HK-2 (cell line): ENCODE measurements around the gene KDM3B.

Experiments
- DNase-seq: peaks from one replicate; pipeline ENCODE4 v3.0.0-alpha.2; 2018; ENCODE audit not compliant: unreplicated experiment

KDM3B gene

GRCh38 chr5:138346889-138347288 lies 5.6 kb upstream of the KDM3B start:
- no peak for DNase-seq

- DNase-seq: no peak
These were observed 2.5 kb upstream of the KDM3B start for GRCh38 chr5:138349852-138350562.

GRCh38 chr5:138350563-138350890 lies 2.0 kb upstream of the KDM3B start:
- no peak for DNase-seq

- DNase-seq: no peak
These were observed 1.4 kb upstream of the KDM3B start for GRCh38 chr5:138351056-138351455.

GRCh38 chr5:138351517-138351916 lies 968 bp upstream of the KDM3B start:
- DNase-seq: no peak

GRCh38 chr5:138352722-138353559 lies 456 bp downstream of the KDM3B start:
- DNase-seq: peak; percentile 60

GRCh38 chr5:138353560-138354080 lies 1.1 kb downstream of the KDM3B start:
- DNase-seq: no peak

- no peak for DNase-seq
These were observed 1.9 kb downstream of the KDM3B start for GRCh38 chr5:138354387-138354786.

GRCh38 chr5:138354926-138355378 lies 2.5 kb downstream of the KDM3B start:
- no peak for DNase-seq

- no peak for DNase-seq
These were observed 7.1 kb downstream of the KDM3B start for GRCh38 chr5:138359621-138360020.

GRCh38 chr5:138360941-138361452 lies 8.5 kb downstream of the KDM3B start:
- no peak for DNase-seq

GRCh38 chr5:138364576-138364975 lies 12.1 kb downstream of the KDM3B start:
- no peak for DNase-seq

GRCh38 chr5:138366632-138367382 lies 14.3 kb downstream of the KDM3B start:
- DNase-seq: no peak

- DNase-seq: no peak
These were observed 16.8 kb downstream of the KDM3B start for GRCh38 chr5:138369261-138369660.

GRCh38 chr5:138369706-138370105 lies 17.2 kb downstream of the KDM3B start:
- no peak for DNase-seq

- DNase-seq: no peak
These were observed 18.1 kb downstream of the KDM3B start for GRCh38 chr5:138370537-138370936.

- DNase-seq: no peak
These were observed 19.0 kb downstream of the KDM3B start for GRCh38 chr5:138371454-138371853.

- DNase-seq: no peak
These were observed 19.7 kb downstream of the KDM3B start for GRCh38 chr5:138372225-138372624.

- no peak for DNase-seq
These were observed 20.2 kb downstream of the KDM3B start for GRCh38 chr5:138372653-138373052.

GRCh38 chr5:138382347-138382746 lies 29.9 kb downstream of the KDM3B start:
- no peak for DNase-seq

GRCh38 chr5:138385660-138386059 lies 33.2 kb downstream of the KDM3B start:
- DNase-seq: no peak

- no peak for DNase-seq
These were observed 33.8 kb downstream of the KDM3B start for GRCh38 chr5:138386290-138386689.
